SK-N-SH (cell line): Measurements from ENCODE around the gene CASD1.

Experiments
- CTCF ChIP-seq: fragments of 200-600 bp; sonication (generic); IDR thresholded peaks from 2 replicates; pipeline ENCODE4 v1.6.1; 2017; ENCODE audit warnings: antibody characterized with exemption, mild to moderate bottlenecking, moderate library complexity
- EP300 ChIP-seq, 2 experiments: IDR thresholded peaks; 2 replicates each; pipeline versions ENCODE4 v1.4.0 to v1.6.1; 2012; ENCODE audit warnings: borderline replicate concordance in 1 of 2, low read depth in 1 of 2, low read length in 1 of 2
- IRF3 ChIP-seq: fragments of 150-350 bp; IDR thresholded peaks from 2 replicates; pipeline ENCODE4 v1.6.1; 2016; ENCODE audit warnings: mild to moderate bottlenecking, low read depth, low read length
- POLR2AphosphoS5 ChIP-seq: IDR thresholded peaks from 2 replicates; pipeline ENCODE4 v1.6.1; 2012; ENCODE audit warnings: low read depth, low read length
- RCOR1 ChIP-seq: fragments of 150-350 bp; IDR thresholded peaks from 2 replicates; pipeline ENCODE4 v1.6.1; 2017; ENCODE audit warnings: antibody characterized with exemption, low read length
- RXRA ChIP-seq: IDR thresholded peaks from 2 replicates; pipeline ENCODE4 v1.4.0; 2012; ENCODE audit warnings: low read depth, mild to moderate bottlenecking, borderline replicate concordance
- YY1 ChIP-seq: IDR thresholded peaks from 2 replicates; pipeline ENCODE4 v1.4.0; 2012; ENCODE audit warnings: low read depth, mild to moderate bottlenecking
- ZBTB33 ChIP-seq: IDR thresholded peaks from 2 replicates; pipeline ENCODE4 v1.4.0; 2012; ENCODE audit warnings: low read depth, borderline replicate concordance

GRCh38 chr7:94486216-94486615 lies 23.4 kb upstream of the CASD1 start:
- TF ChIP-seq CTCF: no peak
- TF ChIP-seq RXRA: no peak
- TF ChIP-seq IRF3: no peak
- TF ChIP-seq ZBTB33: no peak
- no peak for TF ChIP-seq YY1
- no peak for TF ChIP-seq POLR2AphosphoS5
- no peak for TF ChIP-seq EP300 (IDR thresholded peaks at IDR 0.05; ENCODE audit: borderline replicate concordance in 1 of 2, low read depth in 1 of 2, low read length in 1 of 2)
- TF ChIP-seq RCOR1: no peak
